ENCODE data around the gene PCDHB12. TPM values are rescaled to one million over a fixed set of nuclear protein-coding genes. Genes with fewer than 3 reads are reported as not detected.
"Not testable (repeated sequence)": the region's sequence is repeated elsewhere in the genome, so short reads cannot be mapped to it uniquely, and the experiment has no call there.

PCDHB12 gene
- total RNA-seq, result not detected

DNA sequence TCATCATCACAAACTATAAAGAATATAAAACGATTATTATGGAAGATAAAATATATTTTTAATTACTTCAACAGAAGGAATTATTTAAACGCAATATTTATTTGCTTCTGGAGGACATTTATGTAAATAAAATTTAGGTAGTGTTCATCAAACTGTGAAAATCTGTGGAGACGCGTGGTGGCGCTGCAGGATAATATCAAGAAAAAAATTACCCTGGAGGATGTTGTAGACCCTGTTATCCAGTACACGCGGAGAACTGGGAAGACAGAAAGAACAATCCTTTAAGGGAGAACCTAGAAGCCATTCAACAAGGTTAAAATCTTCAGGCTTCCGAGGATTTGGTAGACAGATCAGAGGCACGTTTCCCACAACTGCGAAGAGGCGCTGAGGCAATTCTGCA is at the start of gene PCDHB12:
Gene PCDHB12, plus strand, starts transcription at position 242 of the 400 bp plus-strand sequence. CDS start 189 bp downstream, outside the sequence.
- peaks cover 66% of the 10 kb centered on the region for H3K27me3 Mint-ChIP-seq
- DNase-seq, result no peak
- H3K36me3 Mint-ChIP-seq, result peaks cover 2% of the 10 kb centered on the region
- peaks cover 12% of the 10 kb centered on the region for H3K9me3 Mint-ChIP-seq
- peaks cover 3% of the 10 kb centered on the region for H3K4me1 Mint-ChIP-seq
- no peak within 1 kb of the TSS for H3K27ac Mint-ChIP-seq
- no peak within 1 kb of the TSS for H3K4me3 Mint-ChIP-seq

DNA sequence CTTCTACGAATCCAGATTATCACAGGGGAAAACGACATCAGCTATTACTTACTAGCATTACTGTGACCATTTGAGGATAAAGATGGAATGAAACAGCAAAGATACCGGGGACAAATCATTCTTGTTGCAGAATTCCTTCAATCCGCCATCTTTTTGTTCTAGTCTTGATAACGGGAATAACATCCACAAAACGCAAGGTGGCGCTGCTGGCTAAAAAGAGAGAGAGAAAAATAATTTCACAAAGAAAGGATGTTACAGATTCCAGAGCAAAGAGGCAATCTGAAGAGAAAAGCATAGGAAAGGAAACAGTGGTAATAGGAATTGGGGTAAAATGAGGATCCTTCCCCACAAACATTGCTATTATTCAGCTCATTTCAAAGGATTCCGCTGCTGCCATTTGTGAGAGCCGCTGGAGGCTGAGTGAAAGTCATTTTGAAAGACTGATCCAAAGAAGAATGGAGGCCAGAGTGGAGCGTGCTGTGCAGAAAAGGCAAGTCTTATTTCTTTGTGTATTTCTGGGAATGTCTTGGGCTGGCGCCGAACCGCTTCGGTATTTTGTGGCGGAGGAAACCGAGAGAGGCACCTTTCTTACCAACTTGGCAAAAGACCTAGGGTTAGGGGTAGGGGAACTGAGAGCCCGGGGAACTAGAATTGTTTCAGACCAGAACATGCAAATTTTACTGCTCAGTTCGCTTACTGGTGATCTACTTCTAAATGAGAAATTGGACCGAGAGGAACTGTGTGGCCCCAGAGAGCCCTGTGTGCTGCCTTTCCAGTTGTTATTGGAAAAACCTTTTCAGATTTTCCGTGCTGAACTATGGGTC is 35.9 kb upstream of the PCDHB12 start, which contains the start of gene PCDHB7:
Gene PCDHB7, plus strand, starts transcription at position 264 of the 824 bp plus-strand sequence. Its CDS starts 192 bp downstream, at position 456.
- H3K9me3 Mint-ChIP-seq, result peaks cover 12% of the 10 kb centered on the region
- H3K36me3 Mint-ChIP-seq, result peaks cover 8% of the 10 kb centered on the region
- H3K4me3 Mint-ChIP-seq, result no peak within 1 kb of the TSS
- DNase-seq, result no peak
- peaks cover 37% of the 10 kb centered on the region for H3K27me3 Mint-ChIP-seq
- H3K27ac Mint-ChIP-seq, result no peak within 1 kb of the TSS
- peaks cover 2% of the 10 kb centered on the region for H3K4me1 Mint-ChIP-seq

DNA sequence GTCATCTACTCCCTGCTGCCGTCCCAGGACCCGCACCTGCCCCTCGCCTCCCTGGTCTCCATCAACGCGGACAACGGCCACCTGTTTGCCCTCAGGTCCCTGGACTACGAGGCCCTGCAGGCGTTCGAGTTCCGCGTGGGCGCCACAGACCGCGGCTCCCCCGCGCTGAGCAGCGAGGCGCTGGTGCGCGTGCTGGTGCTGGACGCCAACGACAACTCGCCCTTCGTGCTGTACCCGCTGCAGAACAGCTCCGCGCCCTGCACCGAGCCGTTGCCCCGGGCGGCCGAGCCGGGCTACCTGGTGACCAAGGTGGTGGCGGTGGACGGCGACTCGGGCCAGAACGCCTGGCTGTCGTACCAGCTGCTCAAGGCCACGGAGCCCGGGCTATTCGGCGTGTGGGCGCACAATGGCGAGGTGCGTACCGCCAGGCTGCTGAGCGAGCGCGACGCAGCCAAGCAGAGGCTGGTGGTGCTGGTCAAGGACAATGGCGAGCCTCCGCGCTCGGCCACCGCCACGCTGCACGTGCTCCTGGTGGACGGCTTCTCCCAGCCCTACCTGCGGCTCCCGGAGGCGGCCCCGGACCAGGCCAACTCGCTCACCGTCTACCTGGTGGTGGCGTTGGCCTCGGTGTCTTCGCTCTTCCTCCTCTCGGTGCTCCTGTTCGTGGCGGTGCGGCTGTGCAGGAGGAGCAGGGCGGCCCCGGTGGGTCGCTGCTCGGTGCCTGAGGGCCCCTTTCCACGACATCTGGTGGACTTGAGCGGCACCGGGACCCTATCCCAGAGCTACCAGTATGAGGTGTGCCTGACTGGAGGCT is 34.0 kb upstream of the PCDHB12 start:
- not testable (repeated sequence) for H3K36me3 Mint-ChIP-seq, H3K4me3 Mint-ChIP-seq, DNase-seq, H3K27ac Mint-ChIP-seq, H3K4me1 Mint-ChIP-seq
- peaks cover 12% of the 10 kb centered on the region for H3K9me3 Mint-ChIP-seq
- H3K27me3 Mint-ChIP-seq, result peaks cover 23% of the 10 kb centered on the region

DNA sequence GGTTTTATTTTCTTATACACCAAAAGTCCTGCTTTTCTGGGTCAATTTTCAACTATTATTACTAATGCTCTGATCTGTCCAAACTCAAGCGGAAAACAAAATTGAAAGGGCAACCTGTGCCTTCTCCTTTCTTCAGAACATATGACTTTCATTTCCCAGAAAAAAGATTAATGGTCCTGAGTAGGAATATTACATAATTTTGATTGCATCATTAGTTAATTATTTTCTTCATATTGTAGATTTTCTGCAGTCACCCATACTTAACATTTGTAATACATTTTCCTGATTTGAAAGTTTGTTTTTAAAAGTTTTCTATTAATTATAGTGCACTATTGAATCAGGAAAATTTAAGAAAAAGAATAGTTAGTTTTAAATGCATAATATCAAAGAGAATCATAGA is 32.6 kb upstream of the PCDHB12 start:
- Mint-ChIP-seq H3K4me3 (no peak overlapping the region), H3K36me3 (peaks cover 8% of the 10 kb centered on the region), H3K9me3 (peaks cover 16% of the 10 kb centered on the region), H3K27me3 (peaks cover 27% of the 10 kb centered on the region), H3K27ac (no peak overlapping the region), H3K4me1 (peaks cover 2% of the 10 kb centered on the region)
- DNase-seq, result no peak

DNA sequence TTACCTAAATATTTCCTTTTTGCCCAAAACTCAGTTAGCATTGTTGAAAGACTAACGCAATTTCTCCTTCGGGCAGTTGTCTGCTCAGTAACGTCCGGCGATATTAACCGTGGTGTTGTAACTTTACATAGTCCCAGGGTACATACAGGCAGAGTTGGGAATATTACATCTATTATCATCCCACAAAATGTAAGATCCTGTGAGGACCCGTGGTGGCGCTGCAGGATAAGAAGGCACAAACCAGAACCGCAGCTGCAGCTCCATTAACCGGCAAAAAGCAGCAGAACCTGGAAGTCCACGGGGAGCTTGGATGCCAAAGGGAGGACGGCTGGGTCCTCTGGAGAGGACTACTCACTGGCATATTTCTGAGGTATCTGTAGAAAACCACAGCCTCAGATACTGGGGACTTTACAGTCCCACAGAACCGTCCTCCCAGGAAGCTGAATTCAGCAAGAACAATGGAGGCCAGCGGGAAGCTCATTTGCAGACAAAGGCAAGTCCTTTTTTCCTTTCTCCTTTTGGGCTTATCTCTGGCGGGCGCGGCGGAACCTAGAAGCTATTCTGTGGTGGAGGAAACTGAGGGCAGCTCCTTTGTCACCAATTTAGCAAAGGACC is 30.8 kb upstream of the PCDHB12 start, which contains the start of gene PCDHB8:
Gene PCDHB8, plus strand, starts transcription at position 214 of the 615 bp plus-strand sequence. Its CDS starts 245 bp downstream, at position 459.
- not testable (repeated sequence) for H3K27ac Mint-ChIP-seq, H3K4me1 Mint-ChIP-seq, H3K4me3 Mint-ChIP-seq, DNase-seq
- H3K36me3 Mint-ChIP-seq, result peaks cover 13% of the 10 kb centered on the region
- H3K27me3 Mint-ChIP-seq, result peaks cover 36% of the 10 kb centered on the region
- peaks cover 24% of the 10 kb centered on the region for H3K9me3 Mint-ChIP-seq

DNA sequence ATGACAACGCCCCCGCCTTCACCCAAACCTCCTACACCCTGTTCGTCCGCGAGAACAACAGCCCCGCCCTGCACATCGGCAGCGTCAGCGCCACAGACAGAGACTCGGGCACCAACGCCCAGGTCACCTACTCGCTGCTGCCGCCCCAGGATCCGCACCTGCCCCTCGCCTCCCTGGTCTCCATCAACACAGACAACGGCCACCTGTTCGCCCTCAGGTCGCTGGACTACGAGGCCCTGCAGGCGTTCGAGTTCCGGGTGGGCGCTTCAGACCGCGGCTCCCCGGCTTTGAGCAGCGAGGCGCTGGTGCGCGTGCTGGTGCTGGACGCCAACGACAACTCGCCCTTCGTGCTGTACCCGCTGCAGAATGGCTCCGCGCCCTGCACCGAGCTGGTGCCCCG is 29.1 kb upstream of the PCDHB12 start:
- H3K36me3 Mint-ChIP-seq, H3K27ac Mint-ChIP-seq, DNase-seq, H3K4me3 Mint-ChIP-seq, H3K4me1 Mint-ChIP-seq: not testable (repeated sequence)
- Mint-ChIP-seq H3K27me3 (peaks cover 32% of the 10 kb centered on the region), H3K9me3 (peaks cover 29% of the 10 kb centered on the region)

DNA sequence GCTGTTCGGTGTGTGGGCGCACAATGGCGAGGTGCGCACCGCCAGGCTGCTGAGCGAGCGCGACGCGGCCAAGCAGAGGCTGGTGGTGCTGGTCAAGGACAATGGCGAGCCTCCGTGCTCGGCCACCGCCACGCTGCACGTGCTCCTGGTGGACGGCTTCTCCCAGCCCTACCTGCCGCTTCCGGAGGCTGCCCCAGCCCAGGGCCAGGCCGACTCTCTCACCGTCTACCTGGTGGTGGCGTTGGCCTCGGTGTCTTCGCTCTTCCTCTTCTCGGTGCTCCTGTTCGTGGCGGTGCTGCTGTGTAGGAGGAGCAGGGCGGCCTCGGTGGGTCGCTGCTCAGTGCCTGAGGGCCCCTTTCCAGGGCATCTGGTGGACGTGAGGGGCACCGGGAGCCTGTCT is 28.6 kb upstream of the PCDHB12 start:
- H3K27ac Mint-ChIP-seq, result not testable (repeated sequence)
- peaks cover 37% of the 10 kb centered on the region for H3K27me3 Mint-ChIP-seq

DNA sequence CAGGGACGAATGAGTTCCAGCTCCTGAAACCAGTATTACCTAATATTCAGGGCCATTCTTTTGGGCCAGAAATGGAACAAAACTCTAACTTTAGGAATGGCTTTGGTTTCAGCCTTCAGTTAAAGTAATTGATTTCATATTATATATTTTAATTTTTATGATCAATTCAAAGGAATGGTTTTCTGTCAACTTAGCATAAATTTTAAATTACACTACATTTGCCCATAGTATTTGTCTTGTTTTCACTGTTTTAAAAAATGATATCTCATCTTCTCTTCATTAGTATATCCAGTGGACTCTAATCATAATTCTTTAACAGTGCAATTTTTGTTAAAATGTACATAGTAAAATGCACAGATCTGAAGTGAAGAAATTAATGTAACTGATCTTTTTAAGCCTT is 28.2 kb upstream of the PCDHB12 start:
- H3K9me3 Mint-ChIP-seq, result peaks cover 31% of the 10 kb centered on the region

More for the DNA sequence above, 28.6 kb upstream of the PCDHB12 start:
- DNase-seq, H3K4me3 Mint-ChIP-seq, H3K4me1 Mint-ChIP-seq: not testable (repeated sequence)
- peaks cover 10% of the 10 kb centered on the region for H3K36me3 Mint-ChIP-seq
- H3K9me3 Mint-ChIP-seq, result peaks cover 31% of the 10 kb centered on the region

DNA sequence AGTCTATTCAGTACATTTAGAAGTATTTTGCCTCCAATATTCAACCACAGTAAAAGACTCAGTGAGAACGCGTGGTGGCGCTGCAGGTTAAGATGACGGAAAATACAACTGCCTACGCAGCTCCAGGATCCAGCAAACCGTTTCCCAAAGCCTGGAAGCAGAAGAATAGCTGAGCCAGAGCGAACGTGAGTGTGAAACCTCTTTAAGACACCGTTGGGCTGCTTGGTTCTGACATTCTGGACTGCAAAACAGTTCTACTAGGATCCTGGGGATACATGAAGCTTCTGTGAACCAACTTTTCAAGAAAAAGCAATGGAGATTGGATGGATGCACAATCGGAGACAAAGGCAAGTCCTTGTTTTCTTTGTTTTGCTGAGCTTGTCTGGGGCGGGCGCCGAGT is 26.3 kb upstream of the PCDHB12 start, which contains the start of gene PCDHB16:
Gene PCDHB16, plus strand, starts transcription at position 140 of the 400 bp plus-strand sequence. Its CDS starts 173 bp downstream, at position 313.
- Mint-ChIP-seq H3K9me3 (peaks cover 38% of the 10 kb centered on the region), H3K27me3 (peaks cover 57% of the 10 kb centered on the region), H3K4me1 (peaks cover 3% of the 10 kb centered on the region), H3K4me3 (no peak within 1 kb of the TSS), H3K27ac (no peak within 1 kb of the TSS), H3K36me3 (peaks cover 9% of the 10 kb centered on the region)
- no peak for DNase-seq

More for the DNA sequence above, 28.2 kb upstream of the PCDHB12 start:
- Mint-ChIP-seq H3K4me3 (no peak overlapping the region), H3K36me3 (peaks cover 7% of the 10 kb centered on the region), H3K4me1 (no peaks in the 10 kb centered on the region), H3K27me3 (peaks cover 42% of the 10 kb centered on the region), H3K27ac (no peak overlapping the region)
- no peak for DNase-seq

DNA sequence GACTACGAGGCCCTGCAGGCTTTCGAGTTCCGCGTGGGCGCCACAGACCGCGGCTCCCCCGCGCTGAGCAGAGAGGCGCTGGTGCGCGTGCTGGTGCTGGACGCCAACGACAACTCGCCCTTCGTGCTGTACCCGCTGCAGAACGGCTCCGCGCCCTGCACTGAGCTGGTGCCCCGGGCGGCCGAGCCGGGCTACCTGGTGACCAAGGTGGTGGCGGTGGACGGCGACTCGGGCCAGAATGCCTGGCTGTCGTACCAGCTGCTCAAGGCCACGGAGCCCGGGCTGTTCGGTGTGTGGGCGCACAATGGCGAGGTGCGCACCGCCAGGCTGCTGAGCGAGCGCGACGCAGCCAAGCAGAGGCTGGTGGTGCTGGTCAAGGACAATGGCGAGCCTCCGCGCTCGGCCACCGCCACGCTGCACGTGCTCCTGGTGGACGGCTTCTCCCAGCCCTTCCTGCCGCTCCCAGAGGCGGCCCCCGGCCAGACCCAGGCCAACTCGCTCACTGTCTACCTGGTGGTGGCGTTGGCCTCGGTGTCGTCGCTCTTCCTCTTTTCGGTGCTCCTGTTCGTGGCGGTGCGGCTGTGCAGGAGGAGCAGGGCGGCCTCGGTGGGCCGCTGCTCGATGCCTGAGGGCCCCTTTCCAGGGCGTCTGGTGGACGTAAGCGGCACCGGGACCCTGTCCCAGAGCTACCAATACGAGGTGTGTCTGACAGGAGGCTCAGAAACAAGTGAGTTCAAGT is 24.2 kb upstream of the PCDHB12 start:
- H3K27ac Mint-ChIP-seq, result peak overlapping the region; percentile 42
- DNase-seq, H3K4me3 Mint-ChIP-seq, H3K4me1 Mint-ChIP-seq: not testable (repeated sequence)
- peaks cover 72% of the 10 kb centered on the region for H3K27me3 Mint-ChIP-seq
- H3K36me3 Mint-ChIP-seq, result peaks cover 18% of the 10 kb centered on the region
- peaks cover 46% of the 10 kb centered on the region for H3K9me3 Mint-ChIP-seq

DNA sequence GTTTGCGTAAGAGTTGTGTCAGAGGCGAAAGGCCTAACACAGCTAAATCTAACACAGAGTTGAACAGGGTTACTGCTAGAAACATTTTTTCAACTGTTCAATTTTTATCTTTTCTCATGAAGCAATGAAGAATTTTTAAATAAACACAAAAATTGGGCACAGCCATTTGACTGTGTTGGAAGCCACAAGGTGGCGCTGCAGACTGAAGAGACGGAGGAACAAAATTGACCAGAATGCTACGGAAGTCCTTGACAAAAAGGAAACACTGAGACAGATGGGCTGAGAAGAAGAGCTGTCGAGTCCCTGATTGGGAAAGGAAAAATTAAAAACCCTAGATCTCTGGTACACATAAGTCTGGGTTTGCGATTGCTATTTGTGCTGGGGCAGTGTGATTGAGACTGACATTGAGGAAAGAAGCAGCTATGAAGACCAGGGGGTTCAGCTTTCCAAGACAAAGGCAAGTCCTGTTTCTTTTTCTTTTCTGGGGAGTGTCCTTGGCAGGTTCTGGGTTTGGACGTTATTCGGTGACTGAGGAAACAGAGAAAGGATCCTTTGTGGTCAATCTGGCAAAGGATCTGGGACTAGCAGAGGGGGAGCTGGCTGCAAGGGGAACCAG is 21.5 kb upstream of the PCDHB12 start, which contains the start of gene PCDHB9:
Gene PCDHB9, plus strand, starts transcription at position 265 of the 616 bp plus-strand sequence. Its CDS starts 158 bp downstream, at position 423.
- H3K4me3 Mint-ChIP-seq, result no peak within 1 kb of the TSS
- peaks cover 44% of the 10 kb centered on the region for H3K9me3 Mint-ChIP-seq
- H3K27ac Mint-ChIP-seq, result no peak within 1 kb of the TSS
- peaks cover 19% of the 10 kb centered on the region for H3K36me3 Mint-ChIP-seq
- H3K4me1 Mint-ChIP-seq, result peaks cover 3% of the 10 kb centered on the region
- peaks cover 85% of the 10 kb centered on the region for H3K27me3 Mint-ChIP-seq
- no peak for DNase-seq

DNA sequence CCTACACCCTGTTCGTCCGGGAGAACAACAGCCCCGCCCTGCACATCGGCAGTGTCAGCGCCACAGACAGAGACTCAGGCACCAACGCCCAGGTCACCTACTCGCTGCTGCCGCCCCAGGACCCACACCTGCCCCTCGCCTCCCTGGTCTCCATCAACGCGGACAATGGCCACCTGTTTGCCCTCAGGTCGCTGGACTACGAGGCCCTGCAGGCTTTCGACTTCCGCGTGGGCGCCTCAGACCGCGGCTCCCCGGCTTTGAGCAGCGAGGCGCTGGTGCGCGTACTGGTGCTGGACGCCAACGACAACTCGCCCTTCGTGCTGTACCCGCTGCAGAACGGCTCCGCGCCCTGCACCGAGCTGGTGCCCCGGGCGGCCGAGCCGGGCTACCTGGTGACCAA is 19.8 kb upstream of the PCDHB12 start:
- DNase-seq, H3K4me3 Mint-ChIP-seq, H3K27ac Mint-ChIP-seq, H3K4me1 Mint-ChIP-seq: not testable (repeated sequence)
- Mint-ChIP-seq H3K27me3 (peaks cover 83% of the 10 kb centered on the region), H3K36me3 (peaks cover 18% of the 10 kb centered on the region), H3K9me3 (peaks cover 37% of the 10 kb centered on the region)

DNA sequence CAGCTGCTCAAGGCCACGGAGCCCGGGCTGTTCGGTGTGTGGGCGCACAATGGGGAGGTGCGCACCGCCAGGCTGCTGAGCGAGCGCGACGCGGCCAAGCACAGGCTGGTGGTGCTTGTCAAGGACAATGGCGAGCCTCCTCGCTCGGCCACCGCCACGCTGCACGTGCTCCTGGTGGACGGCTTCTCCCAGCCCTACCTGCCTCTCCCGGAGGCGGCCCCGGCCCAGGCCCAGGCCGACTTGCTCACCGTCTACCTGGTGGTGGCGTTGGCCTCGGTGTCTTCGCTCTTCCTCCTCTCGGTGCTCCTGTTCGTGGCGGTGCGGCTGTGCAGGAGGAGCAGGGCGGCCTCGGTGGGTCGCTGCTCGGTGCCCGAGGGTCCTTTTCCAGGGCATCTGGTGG is 19.4 kb upstream of the PCDHB12 start:
- H3K27ac Mint-ChIP-seq, H3K4me3 Mint-ChIP-seq, DNase-seq, H3K4me1 Mint-ChIP-seq: not testable (repeated sequence)
- peaks cover 37% of the 10 kb centered on the region for H3K9me3 Mint-ChIP-seq
- peaks cover 84% of the 10 kb centered on the region for H3K27me3 Mint-ChIP-seq
- H3K36me3 Mint-ChIP-seq, result peaks cover 19% of the 10 kb centered on the region

Data from activated naive CD8-positive, alpha-beta T cell treated with anti-CD3 and anti-CD28 coated beads for 36 hours (primary cell).